H7 (cell line): ENCODE results near the gene WBP4. TPM values are rescaled to one million over a fixed set of nuclear protein-coding genes. Genes with fewer than 3 reads are reported as not detected.
A peak's percentile ranks its signal among the peaks of the same experiment; 100 is the strongest.
"Not testable (repeated sequence)": the region's sequence is repeated elsewhere in the genome, so short reads cannot be mapped to it uniquely, and the experiment has no call there.

Experiments used
- DNase-seq: peaks from one replicate; pipeline ENCODE4 v3.0.0; 2012
- H3K27me3 ChIP-seq: 2 replicates; pipeline ENCODE4 v1.6.0; 2011; ENCODE audit warnings: mild to moderate bottlenecking, low read length; ENCODE audit not compliant: control insufficient read depth, insufficient read depth
- H3K36me3 ChIP-seq: replicated peaks from 2 replicates; pipeline ENCODE4 v1.5.1; 2011; ENCODE audit warnings: low read length; ENCODE audit not compliant: control insufficient read depth, insufficient read depth
- H3K4me3 ChIP-seq: 2 replicates; pipeline ENCODE4 v1.5.1; 2011; ENCODE audit warnings: low read depth, mild to moderate bottlenecking, control low read depth, low read length, moderate library complexity; ENCODE audit not compliant: insufficient read depth
- total RNA-seq: library from RNA; depleted of rRNA; stranded (reverse); fragments of >200 nt; shearing (Covaris generic); gene quantifications from 2 replicates; pipeline ENCODE4 v1.2.3, GENCODE V29; 2014

The WBP4 gene
- total RNA-seq, 1 experiment from 2014 or later: 6.6 TPM

DNA sequence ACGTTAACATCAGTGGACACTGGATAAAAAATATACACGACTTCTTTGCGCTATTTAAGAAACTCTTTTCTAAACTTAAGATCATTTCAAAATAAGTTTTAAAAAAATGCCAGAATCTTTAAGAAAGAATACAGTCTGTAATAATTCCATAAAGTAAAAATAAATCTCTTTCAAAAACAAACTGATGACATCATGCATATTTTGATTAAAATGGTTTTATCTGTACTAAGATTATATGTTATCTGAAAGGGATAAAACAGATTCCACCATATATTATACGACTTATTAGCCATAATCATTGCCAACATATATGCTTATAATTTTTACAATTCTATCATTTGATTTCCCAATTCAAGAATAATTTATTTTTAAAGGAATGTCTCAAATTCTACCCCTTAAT, 26.9 kb upstream of the WBP4 start:
- no peak overlapping the region for H3K4me3 ChIP-seq
- no peaks in the 10 kb centered on the region for H3K36me3 ChIP-seq
- no peak for DNase-seq
- no peaks in the 10 kb centered on the region for H3K27me3 ChIP-seq

DNA sequence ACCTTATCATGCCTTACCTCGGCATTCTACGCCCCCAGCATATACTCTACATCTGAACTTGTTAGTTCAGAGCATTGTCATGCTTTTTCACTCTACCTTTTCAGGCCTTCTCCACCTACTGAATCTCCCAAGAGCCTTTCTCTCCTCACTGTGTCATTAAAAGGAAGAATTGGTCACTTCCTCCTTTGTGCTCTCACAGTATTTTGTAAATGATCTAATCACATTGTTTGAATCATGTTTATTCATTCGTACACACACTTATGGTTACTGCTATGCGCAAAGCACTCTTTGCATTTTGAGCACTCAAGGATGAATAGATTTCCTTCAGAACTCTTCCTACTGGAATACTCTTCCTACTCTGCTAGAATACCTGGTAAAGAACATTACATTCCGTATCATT, 26.4 kb upstream of the WBP4 start:
- no peaks in the 10 kb centered on the region for H3K27me3 ChIP-seq
- no peak for DNase-seq
- H3K4me3 ChIP-seq: no peak overlapping the region
- no peaks in the 10 kb centered on the region for H3K36me3 ChIP-seq

DNA sequence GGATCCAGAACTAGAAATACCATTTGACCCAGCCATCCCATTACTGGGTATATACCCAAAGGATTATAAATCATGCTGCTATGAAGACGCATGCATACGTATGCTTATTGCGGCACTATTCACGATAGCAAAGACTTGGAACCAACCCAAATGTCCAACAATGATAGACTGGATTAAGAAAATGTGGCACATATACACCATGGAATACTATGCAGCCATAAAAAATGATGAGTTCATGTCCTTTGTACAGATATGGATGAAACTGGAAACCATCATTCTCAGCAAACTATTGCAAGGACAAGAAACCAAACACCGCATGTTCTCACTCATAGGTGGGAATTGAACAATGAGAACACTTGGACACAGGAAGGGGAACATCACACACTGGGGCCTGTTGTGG, 24.8 kb upstream of the WBP4 start:
- DNase-seq, H3K36me3 ChIP-seq, H3K27me3 ChIP-seq, H3K4me3 ChIP-seq: not testable (repeated sequence)

DNA sequence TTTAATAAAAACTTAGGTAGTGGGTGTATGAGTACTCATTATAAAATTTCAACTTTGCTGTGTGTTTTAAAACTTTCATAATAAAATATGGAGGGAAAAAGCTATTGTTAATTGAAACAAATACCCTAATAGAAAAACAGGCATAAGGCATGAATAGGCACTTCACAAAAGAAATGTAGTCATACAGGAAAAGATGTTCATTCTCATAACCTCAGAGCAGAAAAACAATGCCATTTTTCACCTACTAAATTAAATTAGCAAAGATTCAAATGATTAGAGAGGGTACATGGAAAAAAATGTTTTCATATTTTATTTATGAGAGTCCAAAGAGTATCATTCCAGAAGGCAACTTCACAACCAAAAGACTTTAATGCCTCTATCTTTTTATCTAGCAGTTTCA, 21.6 kb upstream of the WBP4 start:
- no peaks in the 10 kb centered on the region for H3K27me3 ChIP-seq
- no peak for DNase-seq
- H3K4me3 ChIP-seq: no peak overlapping the region
- H3K36me3 ChIP-seq: no peaks in the 10 kb centered on the region

DNA sequence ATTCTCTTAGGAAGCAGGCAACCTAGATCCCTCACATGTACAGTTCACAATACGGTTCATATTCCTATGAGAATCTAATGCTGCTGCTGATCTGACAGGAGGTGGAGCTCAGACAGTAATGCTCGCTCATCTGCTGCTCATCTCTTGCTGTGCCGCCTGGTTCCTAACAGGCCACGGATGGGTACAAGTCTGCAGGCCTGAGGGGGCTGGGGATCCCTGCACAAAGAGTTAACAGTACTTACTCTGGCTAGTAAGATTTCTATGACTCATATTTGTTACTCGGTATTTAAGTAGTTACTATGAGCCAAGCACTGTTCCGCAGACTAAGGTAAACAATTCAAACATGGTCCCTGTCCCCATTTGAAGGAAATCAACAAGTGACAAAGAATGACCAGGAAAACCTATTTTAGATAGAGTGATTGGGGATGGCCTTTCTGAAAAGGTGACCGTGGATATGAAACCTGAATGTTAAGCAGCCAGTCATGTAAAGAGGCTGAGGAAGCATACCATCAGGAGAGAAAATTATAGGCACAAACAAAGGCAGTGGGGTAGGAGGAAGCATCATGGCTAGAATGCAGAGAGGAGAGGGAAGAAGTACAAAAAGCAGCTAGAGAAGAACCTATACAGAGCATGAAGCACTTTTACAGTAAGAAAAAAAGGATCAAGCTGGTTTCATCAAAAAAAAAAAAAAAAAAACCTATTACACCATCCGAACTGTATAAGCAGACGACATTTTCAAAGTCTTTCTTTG, 20.6 kb upstream of the WBP4 start:
- no peaks in the 10 kb centered on the region for H3K36me3 ChIP-seq
- no peak for DNase-seq
- H3K4me3 ChIP-seq: no peak overlapping the region
- H3K27me3 ChIP-seq: no peaks in the 10 kb centered on the region

DNA sequence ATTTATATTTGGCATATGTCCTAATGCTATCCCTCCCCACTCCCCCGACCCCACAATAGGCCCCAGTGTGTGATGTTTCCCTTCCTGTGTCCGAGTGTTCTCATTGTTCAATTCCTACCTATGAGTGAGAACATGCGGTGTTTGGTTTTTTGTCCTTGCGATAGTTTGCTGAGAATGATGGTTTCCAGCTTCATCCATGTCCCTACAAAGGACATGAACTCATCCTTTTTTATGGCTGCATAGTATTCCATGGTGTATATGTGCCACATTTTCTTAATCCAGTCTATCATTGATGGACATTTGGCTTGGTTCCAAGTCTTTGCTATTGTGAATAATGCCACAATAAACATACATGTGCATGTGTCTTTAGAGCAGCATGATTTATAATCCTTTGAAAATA, 18.9 kb upstream of the WBP4 start:
- not testable (repeated sequence) for DNase-seq, H3K27me3 ChIP-seq, H3K36me3 ChIP-seq, H3K4me3 ChIP-seq

DNA sequence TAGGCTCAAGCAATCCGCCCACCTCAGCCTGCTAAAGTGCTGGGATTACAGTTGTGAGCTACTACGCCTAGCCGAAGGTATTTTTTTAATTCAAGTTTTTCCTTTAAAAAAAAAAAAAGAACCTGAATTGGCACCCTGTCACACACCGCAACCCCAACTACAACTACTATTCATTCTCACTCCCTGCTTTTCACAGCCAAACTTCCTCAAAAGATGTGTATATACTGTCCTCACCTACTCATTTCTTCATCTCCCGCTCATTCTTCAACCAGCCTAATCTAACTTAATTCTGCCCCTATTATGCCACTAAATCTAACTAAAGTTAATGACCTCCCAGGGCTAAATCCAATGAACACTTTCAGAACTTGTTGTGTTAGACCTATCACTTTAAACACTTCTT, 12.7 kb upstream of the WBP4 start:
- DNase-seq: no peak
- Histone ChIP-seq H3K27me3 (no peaks in the 10 kb centered on the region), H3K36me3 (no peaks in the 10 kb centered on the region), H3K4me3 (no peak overlapping the region)

DNA sequence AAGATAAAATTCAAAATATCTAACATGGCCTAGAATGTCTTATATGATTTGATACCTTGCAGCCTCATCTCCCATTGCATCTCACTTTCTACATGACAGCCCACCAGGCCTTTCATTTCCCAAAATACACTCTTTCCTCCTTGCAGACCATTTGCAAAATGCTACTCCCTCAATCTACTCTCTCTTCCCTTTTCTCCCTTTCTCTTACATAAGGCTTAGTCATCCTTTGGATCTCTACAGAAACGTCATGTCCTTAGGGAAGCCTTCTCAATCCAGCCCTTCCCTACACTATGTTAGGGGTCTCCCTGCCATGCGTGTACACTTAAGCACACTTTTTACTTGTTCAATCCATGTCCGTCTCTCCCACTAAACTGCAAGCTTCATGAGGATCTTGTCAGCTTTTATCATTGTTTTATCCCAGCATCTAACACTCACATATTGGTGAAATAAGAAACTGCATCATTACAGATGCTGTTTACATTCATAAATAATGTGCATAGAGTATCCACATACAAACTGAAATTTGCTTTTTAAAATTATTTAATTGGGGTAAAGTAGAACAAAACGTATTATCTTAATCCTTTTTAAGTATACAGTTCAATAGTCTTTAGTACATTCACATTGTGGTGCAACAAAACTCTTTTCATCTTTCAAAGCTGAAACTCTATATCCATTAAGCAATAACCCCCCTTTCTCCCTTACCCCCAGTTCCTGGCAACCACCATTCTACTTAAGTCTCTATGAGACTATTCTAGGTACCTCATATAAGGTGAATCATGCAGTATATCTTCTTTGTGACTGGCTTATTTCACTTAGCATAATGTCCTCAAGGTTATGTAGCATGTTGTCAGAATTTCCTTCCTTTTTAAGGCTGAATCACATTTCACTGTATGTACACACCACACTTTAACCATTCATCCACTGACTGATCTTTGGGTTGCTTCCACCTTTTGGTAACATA, 11.5 kb upstream of the WBP4 start:
- Histone ChIP-seq H3K4me3 (no peak overlapping the region), H3K27me3 (no peaks in the 10 kb centered on the region), H3K36me3 (no peaks in the 10 kb centered on the region)
- DNase-seq: no peak

DNA sequence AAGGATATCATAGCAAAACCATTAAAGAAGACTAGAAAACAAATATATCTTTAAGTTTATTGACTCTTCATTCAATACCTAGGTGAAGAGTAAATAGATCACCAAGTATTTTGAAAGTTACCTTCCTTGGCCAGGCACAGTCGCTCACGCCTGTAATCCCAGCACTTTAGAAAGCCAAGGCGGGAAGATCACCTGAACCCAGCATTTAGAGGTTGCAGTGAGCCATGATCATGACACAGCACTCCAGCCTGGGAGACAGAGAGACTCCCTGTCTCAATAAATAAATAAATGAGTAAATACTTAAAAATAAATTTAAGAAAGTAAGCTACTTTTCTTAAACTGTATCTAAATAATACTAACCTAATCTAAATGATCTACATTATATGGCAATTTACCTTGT, 8.9 kb upstream of the WBP4 start:
- H3K4me3 ChIP-seq: no peak overlapping the region
- H3K36me3 ChIP-seq: no peaks in the 10 kb centered on the region
- DNase-seq: no peak
- H3K27me3 ChIP-seq: no peaks in the 10 kb centered on the region

DNA sequence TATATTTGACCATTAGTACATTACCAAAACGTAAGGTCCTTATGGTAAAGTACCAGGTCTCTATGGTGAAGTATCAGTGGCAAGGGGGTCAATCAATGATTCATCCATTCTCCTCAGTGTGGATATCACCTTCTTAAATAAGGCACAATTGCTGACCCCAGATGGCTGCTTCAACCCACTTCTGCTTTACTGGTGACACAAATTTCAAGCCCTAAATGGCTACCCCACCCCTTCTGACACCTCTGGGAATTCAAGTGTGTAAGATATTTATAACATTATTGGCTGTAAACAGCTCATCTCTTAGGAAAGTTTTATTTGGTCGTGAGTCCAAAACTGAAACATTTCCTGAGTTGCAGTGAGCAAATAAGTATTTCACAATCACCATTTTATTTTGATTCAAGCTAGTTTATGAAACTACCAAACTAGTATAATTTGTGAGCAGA, 7.9 kb upstream of the WBP4 start:
- DNase-seq: no peak
- Histone ChIP-seq H3K36me3 (no peaks in the 10 kb centered on the region), H3K4me3 (no peak overlapping the region), H3K27me3 (no peaks in the 10 kb centered on the region)

DNA sequence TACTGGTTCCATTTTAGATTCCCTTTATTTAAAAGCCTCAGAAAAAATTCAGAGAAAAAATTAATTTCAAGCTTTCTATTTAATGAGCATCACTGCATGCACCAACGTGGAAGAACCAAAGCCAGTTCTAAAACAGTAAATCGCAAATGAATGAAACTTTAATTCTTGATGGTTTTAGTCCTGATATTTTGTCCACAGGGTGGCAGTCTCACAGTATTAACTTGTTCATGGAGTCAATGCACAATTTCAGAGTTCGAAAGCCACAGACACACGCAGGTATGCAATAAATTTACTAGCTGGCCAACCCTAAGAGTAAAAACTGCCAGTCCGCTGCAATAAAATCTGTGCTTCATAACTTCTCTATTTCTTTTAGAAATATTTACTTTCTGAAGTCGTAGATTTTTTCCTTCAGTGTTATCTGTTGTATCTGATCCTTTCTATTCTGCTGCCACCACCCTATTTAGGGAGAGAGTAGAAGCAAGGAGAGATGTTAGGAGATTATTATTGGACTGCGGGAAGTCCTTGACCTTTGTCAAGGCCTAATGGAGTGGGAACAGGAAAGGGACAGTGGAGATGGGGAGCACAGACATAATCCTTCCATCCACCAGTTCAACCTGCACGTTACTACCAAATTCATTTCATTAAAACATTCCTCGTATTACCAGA, 7.0 kb upstream of the WBP4 start:
- Histone ChIP-seq H3K27me3 (no peaks in the 10 kb centered on the region), H3K4me3 (no peak overlapping the region), H3K36me3 (no peaks in the 10 kb centered on the region)
- no peak for DNase-seq

DNA sequence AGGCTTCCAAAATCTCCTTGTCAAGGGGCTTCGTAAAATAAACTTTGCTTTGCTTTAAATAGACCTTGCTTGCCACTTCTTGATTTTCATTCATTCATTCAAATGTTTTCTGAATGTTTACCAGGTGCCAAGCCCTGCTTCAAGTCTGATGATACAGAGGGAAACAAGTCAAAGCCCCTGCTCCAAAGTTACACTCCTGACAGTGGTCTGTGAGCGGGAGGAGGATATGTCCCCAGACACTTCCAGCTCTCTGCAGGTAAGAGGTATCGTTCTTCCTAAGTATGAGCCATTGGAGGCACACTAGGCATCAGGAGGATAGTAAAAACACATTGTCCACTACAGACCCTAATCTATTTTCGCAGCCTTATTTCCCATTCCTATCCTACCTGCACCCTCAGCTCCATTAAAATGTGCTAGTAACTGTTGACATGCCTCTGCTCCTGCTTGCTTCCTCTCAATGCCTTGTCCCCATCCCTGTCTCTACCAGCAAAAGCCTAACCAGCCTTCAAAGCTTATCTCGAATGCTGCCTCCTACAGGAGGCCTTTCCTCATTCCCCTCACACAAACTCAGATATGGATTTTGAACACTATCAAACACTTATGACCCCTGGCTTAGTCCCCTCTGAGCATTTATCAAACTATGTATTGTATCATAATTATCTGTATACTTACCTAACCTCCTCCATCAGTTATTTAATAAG, 6.2 kb upstream of the WBP4 start:
- no peaks in the 10 kb centered on the region for H3K27me3 ChIP-seq
- peak; percentile 48 for DNase-seq
- no peak overlapping the region for H3K4me3 ChIP-seq
- H3K36me3 ChIP-seq: no peaks in the 10 kb centered on the region

DNA sequence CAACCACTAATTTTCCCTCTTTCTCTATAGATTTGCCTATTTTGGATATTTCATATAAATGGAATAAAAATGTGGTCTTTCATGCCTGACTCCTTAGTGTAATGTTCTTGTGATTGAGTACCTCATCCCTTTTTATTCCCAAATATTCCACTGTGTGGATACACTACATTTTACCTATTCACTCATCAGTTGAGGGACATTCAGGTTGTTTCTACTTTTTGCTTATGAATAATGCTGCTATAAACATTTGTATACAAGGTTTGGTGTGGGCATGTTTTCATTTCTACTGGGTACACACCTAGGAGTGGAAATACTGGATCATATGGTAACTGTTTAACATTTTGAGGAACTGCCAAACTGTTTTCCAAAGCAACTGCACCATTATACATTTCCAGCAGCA, 5.1 kb upstream of the WBP4 start:
- Histone ChIP-seq H3K36me3 (no peaks in the 10 kb centered on the region), H3K4me3 (no peak overlapping the region), H3K27me3 (no peaks in the 10 kb centered on the region)
- DNase-seq: no peak
